Neural cell (in vitro differentiated cells): ENCODE data around the gene ABT1. TPM values are rescaled to one million over a fixed set of nuclear protein-coding genes. Genes with fewer than 3 reads are reported as not detected.
A peak's percentile ranks its signal among the peaks of the same experiment; 100 is the strongest.

Experiments used
- H2AFZ ChIP-seq: fragments of 200-600, 300-800 bp; sonication (generic), shearing (Covaris generic); 2 replicates; pipeline ENCODE4 v1.6.0; 2014; ENCODE audit warnings: low read depth, mild to moderate bottlenecking, antibody characterized with exemption, low read length, moderate library complexity
- H3F3A ChIP-seq: fragments of 200-600 bp; shearing (Covaris generic); 2 replicates; pipeline ENCODE4 v1.6.1; 2016; ENCODE audit warnings: mild to moderate bottlenecking, moderate library complexity, mixed read lengths, antibody characterized with exemption, low read length; ENCODE audit not compliant: insufficient read depth, poor library complexity, severe bottlenecking
- H3K27ac ChIP-seq: fragments of 200-600, 300-800 bp; sonication (generic), shearing (Covaris generic); 2 replicates; pipeline ENCODE4 v1.5.1; 2014; ENCODE audit warnings: mild to moderate bottlenecking, low read length, moderate library complexity
- H3K27me3 ChIP-seq: fragments of 300-800, 200-600 bp; sonication (generic), shearing (Covaris generic); 2 replicates; pipeline ENCODE4 v1.6.0; 2014; ENCODE audit warnings: mild to moderate bottlenecking, low read depth, low read length, moderate library complexity; ENCODE audit not compliant: insufficient read depth
- H3K36me3 ChIP-seq: fragments of 300-800, 200-600 bp; sonication (generic), shearing (Covaris generic); 2 replicates; pipeline ENCODE4 v1.5.1; 2014; ENCODE audit warnings: mild to moderate bottlenecking, antibody characterized with exemption, low read length, moderate library complexity; ENCODE audit not compliant: insufficient read depth
- H3K4me2 ChIP-seq: fragments of 300-800, 200-600 bp; sonication (generic), shearing (Covaris generic); 2 replicates; pipeline ENCODE4 v1.6.0; 2014; ENCODE audit warnings: mild to moderate bottlenecking, low read length
- H3K4me3 ChIP-seq: fragments of 300-800, 200-600 bp; sonication (generic), shearing (Covaris generic); 2 replicates; pipeline ENCODE4 v1.5.1; 2014; ENCODE audit warnings: mild to moderate bottlenecking, low read length, moderate library complexity
- H3K79me2 ChIP-seq: fragments of 200-600 bp; shearing (Covaris generic); replicated peaks from 2 replicates; pipeline ENCODE4 v1.6.0; 2014; ENCODE audit warnings: mild to moderate bottlenecking, low read length, moderate library complexity; ENCODE audit not compliant: insufficient read depth
- H3K9ac ChIP-seq: fragments of 300-800, 200-600 bp; sonication (generic), shearing (Covaris generic); 2 replicates; pipeline ENCODE4 v1.6.1; 2016; ENCODE audit warnings: mild to moderate bottlenecking, low read length, mixed read lengths
- H3K9me2 ChIP-seq: fragments of 200-600 bp; shearing (Covaris generic); 2 replicates; pipeline ENCODE4 v1.6.1; 2016; ENCODE audit warnings: mild to moderate bottlenecking, low read length, mixed read lengths; ENCODE audit not compliant: insufficient read depth
- H3K9me3 ChIP-seq: fragments of 200-600, 300-800 bp; sonication (generic), shearing (Covaris generic); 2 replicates; pipeline ENCODE4 v1.6.1; 2016; ENCODE audit warnings: mild to moderate bottlenecking, mixed run types, low read length, moderate library complexity, mixed read lengths
- H4K20me1 ChIP-seq: fragments of 200-600 bp; shearing (Covaris generic); 2 replicates; pipeline ENCODE4 v1.6.1; 2016; ENCODE audit warnings: mild to moderate bottlenecking, mixed run types; ENCODE audit not compliant: insufficient read depth
- CTCF ChIP-seq: fragments of 450-650 bp; IDR thresholded peaks from 2 replicates; pipeline ENCODE4 v1.5.1; 2014; ENCODE audit warnings: antibody characterized with exemption, mild to moderate bottlenecking, moderate library complexity; ENCODE audit not compliant: poor library complexity, severe bottlenecking
- EP300 ChIP-seq: fragments of 450-650 bp; conservative IDR thresholded peaks from 2 replicates; pipeline ENCODE4 v1.6.1; 2014; ENCODE audit warnings: antibody characterized with exemption, mild to moderate bottlenecking, moderate library complexity; ENCODE audit not compliant: poor library complexity, severe bottlenecking
- EZH2 ChIP-seq: fragments of 200-600, 300-800 bp; shearing (Covaris generic), sonication (generic); IDR thresholded peaks from 2 replicates; pipeline ENCODE4 v1.6.1; 2014; ENCODE audit warnings: antibody characterized with exemption, low read length, borderline replicate concordance, mild to moderate bottlenecking; ENCODE audit not compliant: insufficient read depth, poor library complexity, severe bottlenecking
- MXI1 ChIP-seq: fragments of 450-650 bp; conservative IDR thresholded peaks from 2 replicates; pipeline ENCODE4 v1.6.1; 2014; ENCODE audit warnings: antibody characterized with exemption, mild to moderate bottlenecking; ENCODE audit not compliant: poor library complexity, severe bottlenecking
- POLR2AphosphoS5 ChIP-seq: IDR thresholded peaks from 2 replicates; pipeline ENCODE4 v1.6.1; 2012
- RAD21 ChIP-seq: fragments of 450-650 bp; conservative IDR thresholded peaks from 2 replicates; pipeline ENCODE4 v1.6.1; 2014; ENCODE audit warnings: antibody characterized with exemption, mild to moderate bottlenecking, moderate library complexity
- REST ChIP-seq: IDR thresholded peaks from 2 replicates; pipeline ENCODE4 v1.6.1; 2012; ENCODE audit warnings: borderline replicate concordance
- SMC3 ChIP-seq: fragments of 450-650 bp; conservative IDR thresholded peaks from 2 replicates; pipeline ENCODE4 v1.6.1; 2014; ENCODE audit warnings: antibody characterized with exemption, mild to moderate bottlenecking, moderate library complexity; ENCODE audit not compliant: poor library complexity
- TAF1 ChIP-seq: IDR thresholded peaks from 2 replicates; pipeline ENCODE4 v1.6.1; 2012; ENCODE audit warnings: low read depth
- polyA plus RNA-seq: library from polyadenylated mRNA; depleted of rRNA; stranded (reverse); fragments of >200 nt; gene quantifications from 2 replicates; pipeline ENCODE4 v1.2.3, GENCODE V29; 2014

Gene ABT1
- polyA plus RNA-seq, 1 donor from 2014 or later: 26.1 TPM

GRCh38 chr6:26576407-26576843 is 20.3 kb upstream of the ABT1 start:
- TF ChIP-seq POLR2AphosphoS5 (peak; percentile 27), CTCF (no peak)
- Histone ChIP-seq H3F3A (no peaks in the 10 kb centered on the region), H3K9me3 (peaks cover 10% of the 10 kb centered on the region), H4K20me1 (no peaks in the 10 kb centered on the region), H2AFZ (no peak overlapping the region), H3K79me2 (no peaks in the 10 kb centered on the region), H3K4me3 (no peak overlapping the region), H3K9me2 (no peaks in the 10 kb centered on the region), H3K27ac (no peak overlapping the region), H3K27me3 (peaks cover 42% of the 10 kb centered on the region), H3K36me3 (no peaks in the 10 kb centered on the region), H3K4me2 (no peak overlapping the region), H3K9ac (no peak overlapping the region)

GRCh38 chr6:26576929-26577719 is 19.6 kb upstream of the ABT1 start:
- Histone ChIP-seq H3K4me3 (peak overlapping the region; percentile 48), H3K9me2 (no peaks in the 10 kb centered on the region), H3K36me3 (no peaks in the 10 kb centered on the region), H3K79me2 (no peaks in the 10 kb centered on the region), H3K27me3 (peaks cover 49% of the 10 kb centered on the region), H3F3A (no peaks in the 10 kb centered on the region), H3K9me3 (peaks cover 10% of the 10 kb centered on the region), H2AFZ (no peak overlapping the region), H4K20me1 (no peaks in the 10 kb centered on the region), H3K4me2 (no peak overlapping the region), H3K9ac (no peak overlapping the region), H3K27ac (no peak overlapping the region)
- TF ChIP-seq MXI1 (no peak), CTCF (no peak), POLR2AphosphoS5 (no peak), SMC3 (no peak), TAF1 (no peak), REST (no peak), RAD21 (no peak), EP300 (no peak), EZH2 (no peak)
